Common myeloid progenitor, CD34-positive (primary cell): ENCODE data around the gene FCN1.

Experiments used
- CTCF ChIA-PET: fragments of 350-600 bp; sonication (Branson Sonifier 250); formaldehyde crosslinking; loops from one replicate; lab custom pipeline; 2021; ENCODE audit warnings: antibody characterized with exemption; lab: Charles Lee
- POLR2A ChIA-PET: fragments of 350-600 bp; sonication (Branson Sonifier 250); formaldehyde crosslinking; loops from one replicate; lab custom pipeline; 2021; ENCODE audit warnings: antibody characterized with exemption; lab: Charles Lee
- DNase-seq, 3 donors: peaks; one replicate each; pipeline versions ENCODE4 v3.0.0 to v3.0.0-alpha.2; 2013
- H3K27ac ChIP-seq, 2 experiments: 1 replicate in 1 of 2; 2 replicates in 1 of 2; pipeline ENCODE4 v1.7.0; 2013; ENCODE audit warnings: inconsistent platforms in 2 of 2, low read length in 2 of 2, mild to moderate bottlenecking in 2 of 2, low read depth in 1 of 2, moderate library complexity in 1 of 2; ENCODE audit not compliant: severe bottlenecking in 2 of 2, insufficient read depth in 1 of 2, poor library complexity in 1 of 2
- H3K27me3 ChIP-seq, 5 experiments: replicated peaks in 2 of 5; 1 replicate in 3 of 5; 2 replicates in 2 of 5; pipeline versions ENCODE4 v1.6.1 to v1.7.0; 2013; ENCODE audit warnings: low read length in 4 of 5, mild to moderate bottlenecking in 2 of 5, moderate library complexity in 2 of 5, inconsistent platforms in 1 of 5; ENCODE audit not compliant: insufficient read depth in 5 of 5, control insufficient read depth in 4 of 5
- H3K36me3 ChIP-seq, 4 experiments: 1 replicate in 2 of 4; 2 replicates in 2 of 4; pipeline versions ENCODE4 v1.6.1 to v1.7.0; 2013; ENCODE audit warnings: low read length in 3 of 4, control low read depth in 1 of 4, mild to moderate bottlenecking in 1 of 4; ENCODE audit not compliant: control insufficient read depth in 4 of 4, insufficient read depth in 4 of 4
- H3K4me1 ChIP-seq, 4 experiments: 1 replicate in 3 of 4; 2 replicates in 1 of 4; pipeline versions ENCODE4 v1.6.1 to v1.7.1; 2013; ENCODE audit warnings: low read length in 3 of 4, mild to moderate bottlenecking in 3 of 4, control low read depth in 1 of 4, inconsistent platforms in 1 of 4, moderate library complexity in 1 of 4; ENCODE audit not compliant: control insufficient read depth in 4 of 4, insufficient read depth in 4 of 4; ENCODE audit errors: control extremely low read depth in 1 of 4
- H3K4me3 ChIP-seq, 7 experiments: 1 replicate in 4 of 7; 2 replicates in 3 of 7; pipeline versions ENCODE4 v1.5.1 to v1.7.0; 2013; ENCODE audit warnings: mild to moderate bottlenecking in 7 of 7, low read length in 6 of 7, moderate library complexity in 6 of 7, inconsistent platforms in 2 of 7, low read depth in 2 of 7, control low read depth in 1 of 7; ENCODE audit not compliant: insufficient read depth in 4 of 7, control insufficient read depth in 1 of 7; ENCODE audit errors: extremely low read depth in 1 of 7
- H3K9me3 ChIP-seq, 5 experiments: 1 replicate in 4 of 5; 2 replicates in 1 of 5; pipeline versions ENCODE4 v1.6.1 to v1.7.1; 2013; ENCODE audit warnings: low read length in 4 of 5, mild to moderate bottlenecking in 2 of 5, inconsistent platforms in 1 of 5, low read depth in 1 of 5, moderate library complexity in 1 of 5; ENCODE audit not compliant: control insufficient read depth in 4 of 5, insufficient read depth in 2 of 5; ENCODE audit errors: control extremely low read depth in 1 of 5
- WGBS: methylation state at CpG from one replicate; pipeline ENCODE4 v1.1.5; 2013; ENCODE audit not compliant: insufficient coverage; 5-methylcytosine and 5-hydroxymethylcytosine counted together

FCN1 gene

DNA sequence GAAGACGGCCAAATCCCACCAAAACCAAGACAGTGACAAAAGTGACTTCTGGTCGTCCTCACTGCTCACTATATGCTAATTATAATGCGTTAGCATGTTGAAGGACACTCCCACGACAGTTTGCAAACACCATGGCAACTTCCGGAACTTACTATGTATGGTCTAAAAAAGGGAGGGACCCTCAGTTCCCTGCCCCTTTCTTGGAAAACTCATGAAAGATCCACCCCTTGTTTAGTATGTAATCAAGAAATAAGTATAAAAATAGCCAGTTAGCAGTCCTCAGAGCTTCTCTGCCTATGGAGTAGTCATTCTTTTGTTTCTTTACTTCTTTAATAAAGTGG is 27.6 kb downstream of the FCN1 start:
- peaks cover 6 to 50% (median 35%) of the 10 kb centered on the region in 4 experiments for H3K4me1 ChIP-seq
- no peaks in the 10 kb centered on the region for H3K27me3 ChIP-seq
- no peak overlapping the region for H3K4me3 ChIP-seq
- no peak overlapping the region for H3K27ac ChIP-seq
- ChIA-PET CTCF (no interaction called here), POLR2A (no interaction called here)
- H3K9me3 ChIP-seq = peaks cover 0 to 4% (median 0%) of the 10 kb centered on the region in 5 experiments
- DNase-seq = no peak
- H3K36me3 ChIP-seq = no peaks in the 10 kb centered on the region
- 91% methylated on average over 4 of the region's 5 CpGs for WGBS

DNA sequence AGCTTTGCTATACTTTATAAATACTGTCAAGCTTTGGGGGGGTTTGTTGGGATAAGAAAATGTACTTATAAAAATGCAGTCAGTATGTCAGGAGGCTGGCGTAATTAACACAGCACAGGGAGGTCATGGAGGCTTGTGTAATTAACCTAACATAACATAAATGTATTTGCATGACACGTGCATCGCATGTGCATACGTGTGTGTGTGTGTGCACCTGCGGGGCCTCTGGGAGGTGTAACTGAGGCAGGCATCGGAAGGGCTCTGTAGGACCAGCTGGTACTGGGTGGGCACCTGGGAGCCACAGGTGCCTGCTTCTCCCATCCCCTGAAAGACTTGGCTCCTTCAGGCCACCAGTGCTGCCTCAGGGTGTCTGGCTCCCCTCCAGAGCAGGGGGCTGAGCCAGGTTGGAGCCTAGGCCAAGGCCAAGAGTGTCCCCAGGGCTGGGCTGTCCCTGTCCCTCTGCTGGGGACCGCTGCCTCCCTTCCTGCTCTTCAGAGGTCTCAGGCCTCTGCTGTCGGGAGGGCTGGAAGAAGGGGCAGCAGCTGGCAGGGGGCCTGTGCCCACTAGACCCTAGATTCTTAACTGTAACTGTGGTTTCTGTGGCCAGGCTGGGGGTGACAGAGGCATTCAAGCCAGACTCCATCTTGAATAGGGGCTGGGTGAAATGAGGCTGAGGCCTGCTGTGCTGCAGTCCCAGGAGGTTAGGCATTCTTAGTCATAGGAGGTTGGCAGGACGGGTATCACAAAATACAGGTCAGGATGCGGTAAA is 28.1 kb downstream of the FCN1 start:
- CTCF ChIA-PET = no interaction called here
- DNase-seq = peak in 2 of 3 donors; percentile 75 to 90
- H3K27me3 ChIP-seq = no peaks in the 10 kb centered on the region

DNA sequence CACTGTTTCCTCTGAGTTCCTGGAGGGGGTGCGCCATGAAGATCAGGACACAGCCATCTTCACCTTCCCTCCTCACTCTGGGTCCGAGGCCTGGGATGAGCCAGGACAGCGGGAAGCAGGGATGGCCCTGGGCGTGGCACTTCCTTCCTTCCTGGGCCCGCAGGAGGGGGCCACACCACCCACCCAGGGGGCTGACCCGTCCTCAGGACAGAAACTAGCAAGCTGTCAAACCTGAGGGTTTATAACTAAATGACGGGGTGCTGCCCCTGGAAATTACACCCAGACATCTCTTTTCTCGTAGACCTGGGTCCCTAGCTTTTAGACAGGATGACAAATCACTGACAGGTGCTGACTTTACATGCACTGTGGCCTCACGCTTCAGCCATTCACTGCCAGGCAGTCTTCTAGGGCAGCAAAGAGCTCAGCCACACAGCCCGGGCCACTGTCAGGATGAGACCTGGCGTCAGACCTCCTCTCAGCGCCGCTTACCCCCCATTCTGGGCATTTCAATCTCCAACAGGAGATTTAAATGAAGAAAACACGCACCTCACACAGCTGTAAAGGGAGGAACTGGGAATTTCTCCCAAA is 29.0 kb downstream of the FCN1 start:
- CTCF ChIA-PET = no interaction called here
- 90% methylated on average over 11 of the region's 14 CpGs for WGBS
- no peak overlapping the region for H3K4me3 ChIP-seq

More for the DNA sequence above, 28.1 kb downstream of the FCN1 start:
- H3K27ac ChIP-seq = no peak overlapping the region
- POLR2A ChIA-PET = no interaction called here
- 87% methylated on average over 7 of the region's 10 CpGs for WGBS
- peaks cover 0 to 1% (median 0%) of the 10 kb centered on the region in 5 experiments for H3K9me3 ChIP-seq
- H3K36me3 ChIP-seq = no peaks in the 10 kb centered on the region
- H3K4me1 ChIP-seq = peaks cover 6 to 50% (median 34%) of the 10 kb centered on the region in 4 experiments
- no peak overlapping the region for H3K4me3 ChIP-seq

DNA sequence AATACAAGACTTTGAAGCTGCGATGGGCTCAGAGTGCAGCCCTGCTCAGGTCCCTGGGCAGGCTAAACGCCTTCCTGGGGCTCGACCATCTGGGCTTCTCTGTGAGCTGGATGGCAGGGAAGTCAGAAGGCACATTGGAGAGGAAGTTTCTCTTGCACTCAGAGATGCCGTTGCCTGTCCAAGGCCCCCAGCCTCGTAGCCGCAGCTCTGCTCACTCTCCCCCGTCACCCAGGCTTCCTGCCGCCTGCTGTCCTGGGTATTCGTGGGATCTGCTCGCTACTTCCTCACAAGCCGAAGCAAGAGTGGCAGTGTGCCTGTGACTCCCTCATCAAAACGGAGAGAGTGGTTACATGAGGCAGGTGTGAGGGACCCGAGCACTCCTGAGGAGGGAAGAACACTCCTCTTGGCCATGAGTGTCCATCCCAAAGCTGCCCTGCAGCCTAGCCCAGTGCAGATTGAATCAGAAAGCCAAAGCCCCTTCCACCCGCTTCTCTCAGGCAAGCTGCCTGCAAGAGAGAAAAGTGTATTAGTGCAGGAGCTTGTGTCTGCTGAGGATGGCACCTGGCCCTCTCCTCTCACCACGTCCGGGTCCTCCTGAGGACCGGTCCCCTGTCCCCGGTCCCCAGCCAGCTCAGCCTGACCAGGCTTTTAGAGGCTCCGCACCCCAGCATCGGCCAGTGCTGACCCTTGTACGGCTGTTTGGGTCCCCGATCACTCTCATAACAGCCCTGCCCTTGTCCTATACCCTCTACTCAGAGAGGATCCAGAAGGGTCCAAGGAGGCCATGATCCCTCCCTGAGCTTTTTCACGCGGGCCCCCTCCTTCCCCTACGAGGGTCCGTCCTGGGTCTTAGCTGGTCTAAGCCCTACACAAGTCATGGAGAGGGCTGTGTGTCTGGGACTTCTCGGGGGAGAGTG is 29.8 kb downstream of the FCN1 start:
- Histone ChIP-seq H3K9me3 (no peaks in the 10 kb centered on the region), H3K36me3 (no peaks in the 10 kb centered on the region), H3K4me3 (peak overlapping the region in 2 of 7 experiments; percentile 4 to 5), H3K4me1 (peaks cover 6 to 50% (median 34%) of the 10 kb centered on the region in 4 experiments), H3K27me3 (no peaks in the 10 kb centered on the region), H3K27ac (no peak overlapping the region)
- DNase-seq = peak; percentile 64 to 94 (median 93)
- POLR2A ChIA-PET = no interaction called here
- CTCF ChIA-PET = interaction anchor here (0.9 to 1.2 kb wide), 2 partner anchors 10 to 86 kb away, joined by 3 to 5 read pairs; no protein-coding TSS in a partner anchor
- WGBS = 45% methylated on average over 24 of the region's 27 CpGs

More for the DNA sequence above, 29.0 kb downstream of the FCN1 start:
- DNase-seq = no peak
- H3K27ac ChIP-seq = no peak overlapping the region
- H3K36me3 ChIP-seq = no peaks in the 10 kb centered on the region
- no peaks in the 10 kb centered on the region for H3K9me3 ChIP-seq
- POLR2A ChIA-PET = no interaction called here
- H3K4me1 ChIP-seq = peaks cover 6 to 50% (median 34%) of the 10 kb centered on the region in 4 experiments
- H3K27me3 ChIP-seq = no peaks in the 10 kb centered on the region

DNA sequence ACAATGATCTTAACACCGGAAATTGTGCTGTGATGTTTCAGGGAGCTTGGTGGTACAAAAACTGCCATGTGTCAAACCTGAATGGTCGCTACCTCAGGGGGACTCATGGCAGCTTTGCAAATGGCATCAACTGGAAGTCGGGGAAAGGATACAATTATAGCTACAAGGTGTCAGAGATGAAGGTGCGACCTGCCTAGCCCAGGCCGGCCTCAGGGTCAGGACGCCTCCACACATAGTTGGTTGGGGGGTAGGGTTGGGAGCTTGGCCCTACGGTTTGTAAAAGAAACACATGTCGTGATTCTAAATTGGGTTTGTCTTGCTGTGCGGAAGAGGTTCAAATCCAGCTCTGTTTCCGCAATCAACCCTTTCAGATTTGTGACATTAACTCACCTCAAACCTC is 30.5 kb downstream of the FCN1 start:
- no peaks in the 10 kb centered on the region for H3K27me3 ChIP-seq
- 95% methylated on average over 10 of the region's 10 CpGs for WGBS
- ChIA-PET CTCF (interaction anchor here (0.9 to 1.2 kb wide), 2 partner anchors 11 to 86 kb away, joined by 3 to 5 read pairs; no protein-coding TSS in a partner anchor), POLR2A (no interaction called here)
- no peak overlapping the region for H3K27ac ChIP-seq
- peaks cover 6 to 50% (median 34%) of the 10 kb centered on the region in 4 experiments for H3K4me1 ChIP-seq
- H3K9me3 ChIP-seq = no peaks in the 10 kb centered on the region
- no peak for DNase-seq
- no peaks in the 10 kb centered on the region for H3K36me3 ChIP-seq
- peak overlapping the region in 2 of 7 experiments; percentile 4 to 5 for H3K4me3 ChIP-seq

DNA sequence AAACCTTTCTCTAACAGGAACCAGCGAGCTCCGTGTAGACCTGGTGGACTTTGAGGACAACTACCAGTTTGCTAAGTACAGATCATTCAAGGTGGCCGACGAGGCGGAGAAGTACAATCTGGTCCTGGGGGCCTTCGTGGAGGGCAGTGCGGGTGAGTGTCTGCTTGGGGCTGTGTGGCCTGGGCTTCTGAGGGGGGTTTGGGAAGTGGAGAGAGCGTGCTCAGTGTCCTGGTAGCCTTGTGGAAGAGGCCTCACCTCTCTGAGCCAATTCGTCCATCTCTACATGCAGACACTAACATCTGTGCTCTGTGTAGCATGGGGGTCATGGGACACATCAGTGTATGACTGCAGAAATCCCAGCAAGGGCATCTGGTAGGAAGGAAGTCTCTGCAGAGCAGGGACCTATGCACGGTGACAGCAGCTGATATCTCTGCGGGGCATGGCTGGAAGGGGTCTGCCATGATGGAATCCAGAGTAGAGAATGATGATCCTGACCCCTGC is 31.2 kb downstream of the FCN1 start:
- H3K36me3 ChIP-seq = no peaks in the 10 kb centered on the region

More for the DNA sequence above, 31.2 kb downstream of the FCN1 start:
- ChIA-PET POLR2A (no interaction called here), CTCF (no interaction called here)
- DNase-seq = no peak
- H3K27me3 ChIP-seq = no peaks in the 10 kb centered on the region
- no peak overlapping the region for H3K27ac ChIP-seq
- 90% methylated on average over 10 of the region's 11 CpGs for WGBS
- H3K4me3 ChIP-seq = no peak overlapping the region
- peaks cover 6 to 46% (median 33%) of the 10 kb centered on the region in 4 experiments for H3K4me1 ChIP-seq
- no peaks in the 10 kb centered on the region for H3K9me3 ChIP-seq
